Nephron progenitor cell (in vitro differentiated cells): ENCODE data around the gene TSPAN4.

Source experiments
- DNase-seq: peaks from one replicate; pipeline ENCODE4 v3.0.0; 2021
- H3K27ac Mint-ChIP-seq: 2 replicates; pipeline ENCODE4 v1.8.0; 2021; ENCODE audit warnings: mild to moderate bottlenecking, moderate library complexity, mixed read lengths
- H3K27me3 Mint-ChIP-seq: 2 replicates; pipeline ENCODE4 v1.8.0; 2021; ENCODE audit warnings: mild to moderate bottlenecking, low read depth, mixed read lengths; ENCODE audit not compliant: poor library complexity
- H3K36me3 Mint-ChIP-seq: 2 replicates; pipeline ENCODE4 v1.8.0; 2021; ENCODE audit warnings: low read depth, mixed read lengths
- H3K4me1 Mint-ChIP-seq: 2 replicates; pipeline ENCODE4 v1.8.0; 2021; ENCODE audit warnings: mixed read lengths
- H3K4me3 Mint-ChIP-seq: 2 replicates; pipeline ENCODE4 v1.8.0; 2021; ENCODE audit warnings: mild to moderate bottlenecking, moderate library complexity, mixed read lengths
- H3K9me3 Mint-ChIP-seq: 2 replicates; pipeline ENCODE4 v1.8.0; 2021; ENCODE audit warnings: mild to moderate bottlenecking, moderate library complexity, mixed read lengths
- TF ChIP-seq, protein P1 (sequence below): fragments of 200-600 bp; sonication (generic); IDR thresholded peaks from 2 replicates; pipeline ENCODE4 v1.5.0; 2021; ENCODE audit warnings: antibody characterized with exemption

Gene TSPAN4

DNA sequence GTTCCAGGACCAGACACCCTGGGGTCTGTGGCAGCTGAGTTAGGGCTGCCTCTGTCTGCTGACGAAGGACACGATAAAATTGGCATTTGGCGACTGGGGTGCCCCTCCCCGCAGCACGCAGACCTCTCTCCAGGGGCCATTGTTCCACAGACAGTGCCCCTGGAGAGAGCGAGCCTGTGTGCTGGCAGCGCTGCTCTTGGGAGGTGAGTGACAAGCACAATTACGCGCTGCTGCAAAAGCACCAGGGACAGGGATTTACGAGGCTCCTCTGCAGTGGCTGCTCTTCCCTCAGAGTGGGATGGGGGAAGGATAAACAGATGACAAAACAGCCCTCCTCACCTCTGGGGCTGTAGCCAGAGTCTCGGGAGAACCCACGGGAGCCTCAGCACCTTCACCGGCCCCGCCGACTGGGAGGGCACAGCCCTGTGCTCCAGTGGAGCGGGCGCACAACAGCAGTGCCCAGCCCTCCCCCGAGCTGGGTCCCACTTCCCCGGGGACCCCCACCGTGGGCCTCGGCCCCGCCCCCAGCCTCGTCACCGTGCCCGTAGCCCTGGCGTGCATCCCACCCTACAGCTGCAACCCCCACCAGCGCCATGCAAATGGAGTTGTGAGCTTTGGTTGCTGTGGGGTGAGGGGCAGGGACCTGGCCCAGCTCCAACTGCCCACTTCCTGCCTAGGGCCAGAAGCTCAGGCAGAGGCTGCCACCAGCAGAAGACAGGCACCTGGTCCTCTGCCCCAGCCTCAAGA, 48.3 kb downstream of the TSPAN4 start:
- Mint-ChIP-seq H3K4me1 (peaks cover 26% of the 10 kb centered on the region), H3K4me3 (no peak overlapping the region), H3K36me3 (peaks cover 11% of the 10 kb centered on the region), H3K27ac (peak overlapping the region; percentile 61), H3K27me3 (no peaks in the 10 kb centered on the region), H3K9me3 (no peaks in the 10 kb centered on the region)
- TF ChIP-seq, protein P1, sequence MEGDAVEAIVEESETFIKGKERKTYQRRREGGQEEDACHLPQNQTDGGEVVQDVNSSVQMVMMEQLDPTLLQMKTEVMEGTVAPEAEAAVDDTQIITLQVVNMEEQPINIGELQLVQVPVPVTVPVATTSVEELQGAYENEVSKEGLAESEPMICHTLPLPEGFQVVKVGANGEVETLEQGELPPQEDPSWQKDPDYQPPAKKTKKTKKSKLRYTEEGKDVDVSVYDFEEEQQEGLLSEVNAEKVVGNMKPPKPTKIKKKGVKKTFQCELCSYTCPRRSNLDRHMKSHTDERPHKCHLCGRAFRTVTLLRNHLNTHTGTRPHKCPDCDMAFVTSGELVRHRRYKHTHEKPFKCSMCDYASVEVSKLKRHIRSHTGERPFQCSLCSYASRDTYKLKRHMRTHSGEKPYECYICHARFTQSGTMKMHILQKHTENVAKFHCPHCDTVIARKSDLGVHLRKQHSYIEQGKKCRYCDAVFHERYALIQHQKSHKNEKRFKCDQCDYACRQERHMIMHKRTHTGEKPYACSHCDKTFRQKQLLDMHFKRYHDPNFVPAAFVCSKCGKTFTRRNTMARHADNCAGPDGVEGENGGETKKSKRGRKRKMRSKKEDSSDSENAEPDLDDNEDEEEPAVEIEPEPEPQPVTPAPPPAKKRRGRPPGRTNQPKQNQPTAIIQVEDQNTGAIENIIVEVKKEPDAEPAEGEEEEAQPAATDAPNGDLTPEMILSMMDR, result no peak
- DNase-seq, result no peak

- TF ChIP-seq, protein P1, result no peak
- H3K27me3 Mint-ChIP-seq, result no peaks in the 10 kb centered on the region
- no peak for DNase-seq
- no peaks in the 10 kb centered on the region for H3K9me3 Mint-ChIP-seq
- H3K4me1 Mint-ChIP-seq, result peaks cover 28% of the 10 kb centered on the region
- no peaks in the 10 kb centered on the region for H3K36me3 Mint-ChIP-seq
- no peak overlapping the region for H3K27ac Mint-ChIP-seq
- no peak overlapping the region for H3K4me3 Mint-ChIP-seq
These were observed 50.5 kb downstream of the TSPAN4 start for GRCh38 chr11:893008-893654.

DNA sequence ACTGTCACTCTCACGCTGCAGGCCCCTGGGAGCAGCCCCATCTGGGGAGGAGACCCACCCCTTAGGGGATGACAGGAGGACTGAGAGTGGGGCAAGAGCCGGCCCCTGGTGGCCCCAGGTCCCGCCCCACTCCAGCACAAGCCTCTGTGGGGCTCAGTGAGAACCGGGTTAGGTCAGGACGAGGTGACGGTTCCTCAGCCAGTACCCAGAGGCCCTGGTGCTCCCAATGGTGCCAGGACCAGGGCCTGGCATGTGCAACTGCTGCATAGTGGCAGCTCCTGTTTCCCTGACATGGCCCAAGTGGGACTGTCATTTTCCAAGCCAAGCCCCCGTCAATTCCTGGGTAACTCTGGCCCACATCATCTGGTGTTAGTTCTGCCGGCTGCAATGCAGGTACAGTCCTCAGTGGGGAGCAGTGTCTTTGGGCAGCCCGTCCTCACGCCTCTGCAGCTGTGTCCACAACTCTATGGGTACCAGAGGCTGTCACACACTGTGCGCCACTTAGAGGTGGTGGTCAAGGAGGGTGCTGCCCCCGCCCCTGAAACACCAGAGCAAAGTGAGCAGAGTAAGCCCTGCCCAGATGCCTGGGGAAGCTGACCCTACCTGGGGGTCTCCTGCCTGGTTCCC, 52.0 kb downstream of the TSPAN4 start:
- H3K4me1 Mint-ChIP-seq, result peaks cover 28% of the 10 kb centered on the region
- H3K36me3 Mint-ChIP-seq, result no peaks in the 10 kb centered on the region
- no peak for DNase-seq
- H3K27me3 Mint-ChIP-seq, result no peaks in the 10 kb centered on the region
- no peaks in the 10 kb centered on the region for H3K9me3 Mint-ChIP-seq
- TF ChIP-seq, protein P1, result no peak
- no peak overlapping the region for H3K4me3 Mint-ChIP-seq
- no peak overlapping the region for H3K27ac Mint-ChIP-seq

DNA sequence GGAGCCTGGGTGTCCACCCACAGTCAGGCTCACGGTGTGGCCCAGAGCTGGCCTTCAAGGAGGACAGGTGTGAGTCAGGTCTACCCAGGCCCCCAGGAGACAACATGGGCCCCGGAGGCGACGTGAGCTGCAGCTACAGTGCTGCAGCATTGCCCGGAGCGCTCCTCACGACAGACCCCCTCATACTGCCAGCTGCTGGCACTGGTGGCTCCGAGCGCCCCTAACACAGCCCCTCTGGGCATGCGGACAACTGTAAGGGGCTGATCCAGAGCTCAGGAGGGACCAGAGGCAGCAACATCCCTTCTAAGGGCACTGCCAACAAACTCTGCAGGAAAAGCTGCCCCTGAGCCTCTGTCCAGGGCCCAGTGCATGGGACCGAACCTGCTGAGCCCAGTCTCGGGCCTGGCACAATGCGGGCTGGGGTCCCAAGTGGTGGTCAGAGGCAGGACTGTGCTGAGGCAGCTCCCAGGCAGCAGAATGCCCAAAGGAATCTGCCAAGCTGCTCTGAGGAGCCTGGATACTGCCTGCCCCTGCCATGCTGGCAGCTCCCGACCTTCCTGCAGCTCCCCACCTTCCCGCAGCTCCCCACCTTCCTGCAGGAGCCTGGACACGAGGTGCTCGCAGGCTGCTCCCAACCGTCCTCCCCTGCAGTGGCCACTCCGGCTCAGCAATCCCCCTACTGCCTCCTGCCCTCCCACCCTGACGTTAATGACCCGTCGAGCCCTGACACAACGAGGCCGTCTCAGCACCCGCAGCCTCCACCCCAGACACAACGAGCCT, 52.9 kb downstream of the TSPAN4 start:
- DNase-seq, result no peak
- Mint-ChIP-seq H3K9me3 (no peaks in the 10 kb centered on the region), H3K36me3 (no peaks in the 10 kb centered on the region), H3K27ac (no peak overlapping the region), H3K27me3 (no peaks in the 10 kb centered on the region), H3K4me3 (no peak overlapping the region), H3K4me1 (peaks cover 26% of the 10 kb centered on the region)
- TF ChIP-seq, protein P1, result no peak

DNA sequence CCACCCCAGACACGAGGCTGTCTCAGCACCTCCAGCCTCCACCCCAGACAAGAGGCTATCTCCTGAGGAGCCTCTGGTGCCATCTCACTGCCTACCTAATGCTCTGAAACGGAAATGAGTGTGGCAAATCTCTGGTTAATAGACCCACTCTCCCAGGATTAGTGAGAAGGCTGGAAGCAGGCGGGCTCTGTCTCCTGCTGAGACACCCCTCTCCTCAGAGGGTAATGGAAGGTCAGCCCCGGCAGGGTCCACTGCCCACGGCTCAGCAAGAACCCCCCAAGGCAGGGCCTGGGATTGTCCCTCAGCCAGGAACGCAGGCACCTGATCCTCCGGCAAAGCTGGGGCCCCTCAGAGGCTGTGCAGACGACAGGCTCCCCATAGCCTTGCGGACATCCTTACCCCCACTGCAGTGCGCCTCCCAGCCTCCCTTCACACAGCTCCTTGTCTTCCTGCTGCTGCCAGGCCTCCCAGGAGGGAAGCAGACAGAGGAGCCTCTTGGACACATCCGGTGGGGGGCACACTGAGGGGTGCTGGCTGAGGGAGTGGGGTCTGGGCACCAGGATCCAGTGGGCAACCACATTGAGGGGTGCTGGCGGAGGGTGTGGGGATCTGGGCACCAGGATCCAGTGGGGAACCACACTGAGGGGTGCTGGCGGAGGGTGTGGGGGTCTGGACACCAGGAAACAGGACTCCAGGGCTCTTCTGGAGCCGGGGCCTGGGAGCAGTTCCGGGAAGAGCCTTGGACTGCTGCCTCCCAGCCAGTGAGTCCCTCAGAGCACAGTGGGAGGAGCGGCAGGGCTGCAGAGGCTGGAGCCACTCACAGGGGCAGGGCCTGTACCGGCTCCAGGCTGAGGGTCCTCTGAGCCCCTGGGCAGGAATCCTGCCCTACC, 54.8 kb downstream of the TSPAN4 start:
- Mint-ChIP-seq H3K4me3 (no peak overlapping the region), H3K4me1 (peaks cover 15% of the 10 kb centered on the region), H3K36me3 (peaks cover 6% of the 10 kb centered on the region), H3K27ac (no peak overlapping the region), H3K27me3 (no peaks in the 10 kb centered on the region), H3K9me3 (no peaks in the 10 kb centered on the region)
- no peak for DNase-seq
- TF ChIP-seq, protein P1, result no peak
